HepG2 (cell line): ENCODE results near the gene FFAR4. TPM values are rescaled to one million over a fixed set of nuclear protein-coding genes. Genes with fewer than 3 reads are reported as not detected.

Experiments used
- ATAC-seq: fragments of 200-7000 bp; cut with Tn5 transposase; 3 replicates; pipeline ENCODE4 v1.9.1; 2020; ENCODE audit warnings: mild to moderate bottlenecking, moderate library complexity
- BruUV-seq: library from RNA; stranded (reverse); fragments of 400-500 nt; replicated peaks from 2 replicates; lab custom pipeline; 2021; lab: Mats Ljungman, UMichigan
- CTCF ChIA-PET: fragments of 300-600 bp; formaldehyde crosslinking; extraction: SDS; loops from one replicate; lab custom pipeline; 2021; ENCODE audit warnings: low total read pairs, inconsistent platforms, low intra/inter-chr PET ratio; lab: Yijun Ruan, JAX
- POLR2A ChIA-PET: fragments of 350-600 bp; sonication (Branson Sonifier 250); formaldehyde crosslinking; loops from one replicate; lab custom pipeline; 2020; ENCODE audit warnings: antibody characterized with exemption, inconsistent platforms; lab: Yijun Ruan, JAX
- DNase-seq: peaks from one replicate; pipeline ENCODE4 v3.0.0-alpha.2; 2015; ENCODE audit warnings: low spot score
- FAIRE-seq: peaks from 3 replicates; lab custom pipeline; 2011; peaks lifted over from hg19 to GRCh38; lab: Jason Lieb, UNC
- H2AFZ ChIP-seq: one replicate; pipeline ENCODE4 v1.6.1; 2011; ENCODE audit warnings: low read length, inconsistent platforms
- H3K27ac ChIP-seq: fragments of 300-600 bp; 3 replicates; pipeline ENCODE4 v1.8.0; 2011; ENCODE audit warnings: mixed run types, mild to moderate bottlenecking, mixed read lengths, low read length, inconsistent platforms; ENCODE audit not compliant: insufficient read depth; ENCODE audit errors: extremely low read length
- H3K27me3 ChIP-seq, 2 experiments: fragments of 200-600 bp in 1 of 2; 2 replicates in 1 of 2; 3 replicates in 1 of 2; pipeline versions ENCODE4 v1.6.0 to v1.8.0; 2011; ENCODE audit warnings: low read length in 2 of 2, mild to moderate bottlenecking in 2 of 2, moderate library complexity in 2 of 2, inconsistent platforms in 1 of 2; ENCODE audit not compliant: insufficient read depth in 2 of 2, control insufficient read depth in 1 of 2
- H3K36me3 ChIP-seq, 2 experiments: fragments of 200-600 bp in 1 of 2; replicated peaks in 1 of 2; 2 replicates in 1 of 2; 3 replicates in 1 of 2; pipeline versions ENCODE4 v1.5.1 to v1.8.0; 2011; ENCODE audit warnings: low read length in 2 of 2, inconsistent platforms in 1 of 2; ENCODE audit not compliant: insufficient read depth in 2 of 2, control insufficient read depth in 1 of 2
- H3K4me1 ChIP-seq: 2 replicates; pipeline ENCODE4 v1.5.1; 2012; ENCODE audit warnings: low read length, inconsistent platforms; ENCODE audit not compliant: insufficient read depth
- H3K4me2 ChIP-seq: 2 replicates; pipeline ENCODE4 v1.6.0; 2011; ENCODE audit warnings: low read depth, low read length, inconsistent platforms
- H3K4me3 ChIP-seq, 3 experiments: fragments of 200-600 bp in 1 of 3; sonication (generic), shearing (Covaris generic) in 1 of 3; replicated peaks in 1 of 3; 2 replicates each; pipeline ENCODE4 v1.5.1; 2011 to 2016; ENCODE audit warnings: low read length in 3 of 3, inconsistent platforms in 2 of 3, low read depth in 2 of 3, mild to moderate bottlenecking in 2 of 3, control low read depth in 1 of 3, mixed read lengths in 1 of 3; ENCODE audit not compliant: insufficient read depth in 1 of 3
- H3K79me2 ChIP-seq: one replicate; pipeline ENCODE4 v1.6.1; 2011; ENCODE audit warnings: low read length, inconsistent platforms; ENCODE audit not compliant: insufficient read depth
- H3K9ac ChIP-seq: 2 replicates; pipeline ENCODE4 v1.6.0; 2011; ENCODE audit warnings: mild to moderate bottlenecking, low read depth, low read length, inconsistent platforms; ENCODE audit not compliant: insufficient read depth
- H3K9me3 ChIP-seq: 2 replicates; pipeline ENCODE4 v1.5.1; 2012; ENCODE audit warnings: mild to moderate bottlenecking, low read length
- H4K20me1 ChIP-seq: 2 replicates; pipeline ENCODE4 v1.6.0; 2011; ENCODE audit warnings: inconsistent platforms, mild to moderate bottlenecking, low read length, moderate library complexity; ENCODE audit not compliant: insufficient read depth
- HMG20A ChIP-seq: IDR thresholded peaks from 2 replicates; pipeline ENCODE4 v1.6.1; 2016; ENCODE audit warnings: borderline replicate concordance
- KAT2B ChIP-seq: fragments of 150-350 bp; IDR thresholded peaks from 2 replicates; pipeline ENCODE4 v1.6.1; 2014; ENCODE audit warnings: low read depth, low read length, borderline replicate concordance
- NR2F1 ChIP-seq, 2 experiments: fragments of 450-650 bp in 1 of 2; formaldehyde crosslinking in 1 of 2; IDR thresholded peaks; 2 replicates each; pipeline versions ENCODE4 v1.5.0 to v1.6.1; 2016 to 2020; ENCODE audit warnings: mild to moderate bottlenecking in 1 of 2, missing compliant biosample characterization in 1 of 2, missing genetic modification reagents in 1 of 2, moderate library complexity in 1 of 2
- PAWR ChIP-seq: sonication (generic); formaldehyde crosslinking; IDR thresholded peaks from 2 replicates; pipeline ENCODE4 v1.4.0; 2020; ENCODE audit warnings: missing genetic modification reagents, mild to moderate bottlenecking, borderline replicate concordance
- RFX3 ChIP-seq: IDR thresholded peaks from 2 replicates; pipeline ENCODE4 v1.6.1; 2016; ENCODE audit warnings: missing biosample characterization, missing genetic modification reagents
- SOX6 ChIP-seq, 2 experiments: fragments of 450-650 bp in 1 of 2; sonication (generic) in 1 of 2; formaldehyde crosslinking in 1 of 2; IDR thresholded peaks; 2 replicates each; pipeline versions ENCODE4 v1.4.0 to v1.6.1; 2017 to 2020; ENCODE audit warnings: antibody characterized with exemption in 1 of 2, mild to moderate bottlenecking in 1 of 2, missing genetic modification reagents in 1 of 2
- SSRP1 ChIP-seq: IDR thresholded peaks from 2 replicates; pipeline ENCODE4 v1.6.1; 2016; ENCODE audit warnings: control low read depth
- ZNF101 ChIP-seq: sonication (generic); formaldehyde crosslinking; IDR thresholded peaks from 2 replicates; pipeline ENCODE4 v1.4.0; 2020; ENCODE audit warnings: mild to moderate bottlenecking, low read depth, missing genetic modification reagents, borderline replicate concordance
- WGBS: methylation state at CpG from one replicate; pipeline ENCODE4 v1.1.6; 2017; ENCODE audit warnings: low lambda C conversion rate; 5-methylcytosine and 5-hydroxymethylcytosine counted together
- in situ Hi-C: cut with HindIII; loops from 2 replicates; pipeline ENCODE4 v1.10.0; 2017; ENCODE audit warnings: low pct_unique_long_range_greater_than_20kb; ENCODE audit not compliant: extremely low pct_ligation_motif_present
- intact Hi-C: fragments of 100-400 bp; cut with micrococcal nuclease; formaldehyde crosslinking; loops from one replicate; pipeline ENCODE4 v1.10.0; 2022; ENCODE audit not compliant: unreplicated experiment
- polyA plus RNA-seq, 8 experiments: library from polyadenylated mRNA; depleted of rRNA in 3 of 8; stranded (reverse) in 7 of 8; unstranded in 1 of 8; fragments of >200 nt; fragmentation: Illumina TruSeq in 4 of 8; extraction: Trizol in 4 of 8; gene quantifications; 2 replicates each; pipeline versions ENCODE4 v1.2.1 to v1.2.3, GENCODE V29; 2011 to 2016; ENCODE audit warnings: low read depth in 4 of 8, missing spikeins in 1 of 8, mixed read lengths in 1 of 8; ENCODE audit not compliant: insufficient read depth in 1 of 8
- total RNA-seq, 5 experiments: library from RNA; depleted of rRNA; stranded (reverse); fragments of >200 nt; fragmentation: Illumina TruSeq; extraction: Trizol; gene quantifications; 2 replicates each; pipeline ENCODE4 v1.2.3, GENCODE V29; 2016; ENCODE audit warnings: low read depth in 1 of 5
- TF ChIP-seq, protein P1 (sequence below): sonication (generic); formaldehyde crosslinking; IDR thresholded peaks from 2 replicates; pipeline ENCODE4; 2020; ENCODE audit warnings: missing genetic modification reagents, mild to moderate bottlenecking, borderline replicate concordance
- TF ChIP-seq, protein P2 (sequence below): sonication (generic); formaldehyde crosslinking; IDR thresholded peaks from 2 replicates; pipeline ENCODE4 v1.5.0; 2020; ENCODE audit warnings: mild to moderate bottlenecking, missing genetic modification reagents, borderline replicate concordance
- TF ChIP-seq, protein P3 (sequence below): sonication (generic); formaldehyde crosslinking; IDR thresholded peaks from 2 replicates; pipeline ENCODE4 v1.4.0; 2020; ENCODE audit warnings: mild to moderate bottlenecking, missing genetic modification reagents

FFAR4 gene
- total and polyA plus RNA-seq, 2 of the 13 experiments (the other 11 are each of a cell fraction or from before 2014, with no cell fraction given): 0.09 TPM; not detected in 1

DNA sequence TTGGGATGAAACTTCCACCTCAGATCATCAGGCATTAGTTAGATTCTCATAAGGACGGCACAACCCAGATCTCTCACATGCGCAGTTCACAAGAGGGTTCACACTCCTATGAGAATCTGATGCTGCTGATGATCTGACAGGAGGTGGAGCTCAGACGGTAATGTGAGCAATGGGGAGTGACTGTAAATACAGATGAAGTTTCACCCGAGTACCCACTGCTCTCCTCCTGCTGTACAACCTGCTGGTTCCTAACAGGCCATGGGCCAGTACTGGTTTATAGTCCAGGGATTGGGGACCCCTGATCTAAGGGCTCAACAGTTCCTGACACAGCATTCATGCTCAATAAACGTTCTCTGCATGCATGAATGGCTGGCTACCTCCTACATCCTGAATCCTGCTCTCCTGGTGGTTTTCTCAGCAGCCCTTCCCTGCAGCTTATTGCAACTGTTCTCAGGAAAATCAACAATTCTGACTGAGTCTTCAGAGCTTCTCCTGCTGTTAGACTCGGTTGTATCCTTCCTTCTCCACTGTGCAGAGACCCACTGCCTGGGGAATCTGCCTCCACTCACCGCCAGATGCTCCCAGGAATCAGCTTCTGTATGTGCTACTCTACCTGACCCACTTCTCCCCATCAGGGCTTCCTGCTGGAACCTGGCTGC is 63.3 kb downstream of the FFAR4 start:
- ATAC-seq (no peak), FAIRE-seq (no peak), DNase-seq (no peak)
- Histone ChIP-seq H2AFZ (no peak overlapping the region), H3K4me3 (no peak overlapping the region), H3K27ac (no peak overlapping the region), H3K4me1 (no peaks in the 10 kb centered on the region), H3K4me2 (no peak overlapping the region), H3K36me3 (no peaks in the 10 kb centered on the region), H3K79me2 (no peaks in the 10 kb centered on the region), H3K9me3 (no peaks in the 10 kb centered on the region), H3K27me3 (peaks cover 0 to 18% of the 10 kb centered on the region in 2 experiments; a peak in 4 of 5 replicates), H3K9ac (no peak overlapping the region), H4K20me1 (no peaks in the 10 kb centered on the region)
- TF ChIP-seq RFX3 (CRISPR knock-in tag) (no peak), SSRP1 (CRISPR knock-in tag) (no peak), KAT2B (no peak), PAWR (CRISPR knock-in tag) (no peak), ZNF101 (CRISPR knock-in tag) (no peak), SOX6 (IDR thresholded peaks at IDR 0.05) (no peak), SOX6 (CRISPR knock-in tag; IDR thresholded peaks at IDR 0.05) (no peak), HMG20A (CRISPR knock-in tag) (no peak), NR2F1 (CRISPR knock-in tag; IDR thresholded peaks at IDR 0.05) (no peak)
- TF ChIP-seq, protein P1, sequence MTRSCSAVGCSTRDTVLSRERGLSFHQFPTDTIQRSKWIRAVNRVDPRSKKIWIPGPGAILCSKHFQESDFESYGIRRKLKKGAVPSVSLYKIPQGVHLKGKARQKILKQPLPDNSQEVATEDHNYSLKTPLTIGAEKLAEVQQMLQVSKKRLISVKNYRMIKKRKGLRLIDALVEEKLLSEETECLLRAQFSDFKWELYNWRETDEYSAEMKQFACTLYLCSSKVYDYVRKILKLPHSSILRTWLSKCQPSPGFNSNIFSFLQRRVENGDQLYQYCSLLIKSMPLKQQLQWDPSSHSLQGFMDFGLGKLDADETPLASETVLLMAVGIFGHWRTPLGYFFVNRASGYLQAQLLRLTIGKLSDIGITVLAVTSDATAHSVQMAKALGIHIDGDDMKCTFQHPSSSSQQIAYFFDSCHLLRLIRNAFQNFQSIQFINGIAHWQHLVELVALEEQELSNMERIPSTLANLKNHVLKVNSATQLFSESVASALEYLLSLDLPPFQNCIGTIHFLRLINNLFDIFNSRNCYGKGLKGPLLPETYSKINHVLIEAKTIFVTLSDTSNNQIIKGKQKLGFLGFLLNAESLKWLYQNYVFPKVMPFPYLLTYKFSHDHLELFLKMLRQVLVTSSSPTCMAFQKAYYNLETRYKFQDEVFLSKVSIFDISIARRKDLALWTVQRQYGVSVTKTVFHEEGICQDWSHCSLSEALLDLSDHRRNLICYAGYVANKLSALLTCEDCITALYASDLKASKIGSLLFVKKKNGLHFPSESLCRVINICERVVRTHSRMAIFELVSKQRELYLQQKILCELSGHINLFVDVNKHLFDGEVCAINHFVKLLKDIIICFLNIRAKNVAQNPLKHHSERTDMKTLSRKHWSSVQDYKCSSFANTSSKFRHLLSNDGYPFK: no peak
- TF ChIP-seq, protein P2, sequence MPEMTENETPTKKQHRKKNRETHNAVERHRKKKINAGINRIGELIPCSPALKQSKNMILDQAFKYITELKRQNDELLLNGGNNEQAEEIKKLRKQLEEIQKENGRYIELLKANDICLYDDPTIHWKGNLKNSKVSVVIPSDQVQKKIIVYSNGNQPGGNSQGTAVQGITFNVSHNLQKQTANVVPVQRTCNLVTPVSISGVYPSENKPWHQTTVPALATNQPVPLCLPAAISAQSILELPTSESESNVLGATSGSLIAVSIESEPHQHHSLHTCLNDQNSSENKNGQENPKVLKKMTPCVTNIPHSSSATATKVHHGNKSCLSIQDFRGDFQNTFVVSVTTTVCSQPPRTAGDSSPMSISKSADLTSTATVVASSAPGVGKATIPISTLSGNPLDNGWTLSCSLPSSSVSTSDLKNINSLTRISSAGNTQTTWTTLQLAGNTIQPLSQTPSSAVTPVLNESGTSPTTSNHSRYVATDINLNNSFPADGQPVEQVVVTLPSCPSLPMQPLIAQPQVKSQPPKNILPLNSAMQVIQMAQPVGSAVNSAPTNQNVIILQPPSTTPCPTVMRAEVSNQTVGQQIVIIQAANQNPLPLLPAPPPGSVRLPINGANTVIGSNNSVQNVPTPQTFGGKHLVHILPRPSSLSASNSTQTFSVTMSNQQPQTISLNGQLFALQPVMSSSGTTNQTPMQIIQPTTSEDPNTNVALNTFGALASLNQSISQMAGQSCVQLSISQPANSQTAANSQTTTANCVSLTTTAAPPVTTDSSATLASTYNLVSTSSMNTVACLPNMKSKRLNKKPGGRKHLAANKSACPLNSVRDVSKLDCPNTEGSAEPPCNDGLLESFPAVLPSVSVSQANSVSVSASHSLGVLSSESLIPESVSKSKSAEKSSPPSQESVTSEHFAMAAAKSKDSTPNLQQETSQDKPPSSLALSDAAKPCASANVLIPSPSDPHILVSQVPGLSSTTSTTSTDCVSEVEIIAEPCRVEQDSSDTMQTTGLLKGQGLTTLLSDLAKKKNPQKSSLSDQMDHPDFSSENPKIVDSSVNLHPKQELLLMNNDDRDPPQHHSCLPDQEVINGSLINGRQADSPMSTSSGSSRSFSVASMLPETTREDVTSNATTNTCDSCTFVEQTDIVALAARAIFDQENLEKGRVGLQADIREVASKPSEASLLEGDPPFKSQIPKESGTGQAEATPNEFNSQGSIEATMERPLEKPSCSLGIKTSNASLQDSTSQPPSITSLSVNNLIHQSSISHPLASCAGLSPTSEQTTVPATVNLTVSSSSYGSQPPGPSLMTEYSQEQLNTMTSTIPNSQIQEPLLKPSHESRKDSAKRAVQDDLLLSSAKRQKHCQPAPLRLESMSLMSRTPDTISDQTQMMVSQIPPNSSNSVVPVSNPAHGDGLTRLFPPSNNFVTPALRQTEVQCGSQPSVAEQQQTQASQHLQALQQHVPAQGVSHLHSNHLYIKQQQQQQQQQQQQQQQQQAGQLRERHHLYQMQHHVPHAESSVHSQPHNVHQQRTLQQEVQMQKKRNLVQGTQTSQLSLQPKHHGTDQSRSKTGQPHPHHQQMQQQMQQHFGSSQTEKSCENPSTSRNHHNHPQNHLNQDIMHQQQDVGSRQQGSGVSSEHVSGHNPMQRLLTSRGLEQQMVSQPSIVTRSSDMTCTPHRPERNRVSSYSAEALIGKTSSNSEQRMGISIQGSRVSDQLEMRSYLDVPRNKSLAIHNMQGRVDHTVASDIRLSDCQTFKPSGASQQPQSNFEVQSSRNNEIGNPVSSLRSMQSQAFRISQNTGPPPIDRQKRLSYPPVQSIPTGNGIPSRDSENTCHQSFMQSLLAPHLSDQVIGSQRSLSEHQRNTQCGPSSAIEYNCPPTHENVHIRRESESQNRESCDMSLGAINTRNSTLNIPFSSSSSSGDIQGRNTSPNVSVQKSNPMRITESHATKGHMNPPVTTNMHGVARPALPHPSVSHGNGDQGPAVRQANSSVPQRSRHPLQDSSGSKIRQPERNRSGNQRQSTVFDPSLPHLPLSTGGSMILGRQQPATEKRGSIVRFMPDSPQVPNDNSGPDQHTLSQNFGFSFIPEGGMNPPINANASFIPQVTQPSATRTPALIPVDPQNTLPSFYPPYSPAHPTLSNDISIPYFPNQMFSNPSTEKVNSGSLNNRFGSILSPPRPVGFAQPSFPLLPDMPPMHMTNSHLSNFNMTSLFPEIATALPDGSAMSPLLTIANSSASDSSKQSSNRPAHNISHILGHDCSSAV (CRISPR knock-in tag): no peak
- TF ChIP-seq, protein P3, sequence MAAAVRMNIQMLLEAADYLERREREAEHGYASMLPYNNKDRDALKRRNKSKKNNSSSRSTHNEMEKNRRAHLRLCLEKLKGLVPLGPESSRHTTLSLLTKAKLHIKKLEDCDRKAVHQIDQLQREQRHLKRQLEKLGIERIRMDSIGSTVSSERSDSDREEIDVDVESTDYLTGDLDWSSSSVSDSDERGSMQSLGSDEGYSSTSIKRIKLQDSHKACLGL (CRISPR knock-in tag): no peak
- in situ Hi-C loops (no loop called here), intact Hi-C loops (no loop called here)
- POLR2A ChIA-PET: no interaction called here
- CTCF ChIA-PET: no interaction called here
- WGBS: 52% methylated on average over 4 of the region's 7 CpGs
- no TSS peak for BruUV-seq
